Peyer's patch (tissue), 4 donors: ENCODE data around the gene UBE3C.

Experiments
- CTCF ChIP-seq, 6 experiments: fragments of 450-650 bp in 4 of 6; fragments of 200-600 bp in 2 of 6; sonication (generic) in 1 of 6; IDR thresholded peaks; one replicate each; pipeline ENCODE4 v1.5.1; 2017 to 2019; ENCODE audit warnings: antibody characterized with exemption in 6 of 6, mild to moderate bottlenecking in 3 of 6, moderate library complexity in 1 of 6
- POLR2A ChIP-seq, 2 donors: fragments of 450-650 bp; IDR thresholded peaks; one replicate each; pipeline ENCODE4 v1.5.1; 2017; ENCODE audit warnings: antibody characterized with exemption in 2 of 2, mild to moderate bottlenecking in 2 of 2, moderate library complexity in 2 of 2

DNA sequence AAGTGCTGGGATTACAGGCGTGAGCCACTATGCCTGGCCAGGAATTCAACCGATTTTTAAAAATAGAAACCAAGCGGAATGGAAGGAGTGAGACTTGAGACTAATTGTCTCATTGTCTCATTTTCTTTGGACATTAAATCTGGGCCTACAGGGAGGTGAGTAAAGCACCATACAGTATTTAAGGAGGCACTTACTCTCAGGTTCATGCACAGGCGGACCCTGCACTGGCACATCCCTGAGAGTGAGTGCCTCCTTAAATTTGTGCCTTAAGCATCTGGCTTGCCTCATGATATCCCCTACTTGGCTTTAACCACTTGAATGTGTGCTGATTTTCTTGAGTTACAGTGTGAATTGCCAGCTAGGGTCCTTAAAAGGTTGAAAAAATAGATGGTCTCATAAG is 10.6 kb downstream of the UBE3C start:
- TF ChIP-seq CTCF (IDR thresholded peaks at IDR 0.05) (no peak), POLR2A (IDR thresholded peaks at IDR 0.05) (no peak)
